Loucy (cell line): ENCODE results near the gene CHPF2.

ENCODE experiments used
- H2AFZ ChIP-seq: fragments of 200-600 bp; sonication (generic); 2 replicates; pipeline ENCODE4 v1.6.0; 2016; ENCODE audit warnings: antibody characterized with exemption, mild to moderate bottlenecking, low read length, moderate library complexity
- H3F3A ChIP-seq: fragments of 200-600 bp; 2 replicates; pipeline ENCODE4 v1.6.0; 2016; ENCODE audit warnings: antibody characterized with exemption, low read depth, mild to moderate bottlenecking
- H3K27me3 ChIP-seq: fragments of 200-600 bp; sonication (generic); 2 replicates; pipeline ENCODE4 v1.6.1; 2014; ENCODE audit warnings: low read length, mild to moderate bottlenecking; ENCODE audit not compliant: insufficient read depth, poor library complexity, severe bottlenecking
- H3K36me3 ChIP-seq: fragments of 200-600 bp; sonication (generic); 2 replicates; pipeline ENCODE4 v1.6.1; 2016; ENCODE audit warnings: low read length; ENCODE audit not compliant: insufficient read depth
- H3K4me1 ChIP-seq: fragments of 200-600 bp; sonication (generic); 2 replicates; pipeline ENCODE4 v1.5.1; 2014; ENCODE audit warnings: low read length, mild to moderate bottlenecking; ENCODE audit not compliant: insufficient read depth, poor library complexity, severe bottlenecking
- H3K4me2 ChIP-seq: fragments of 200-600 bp; sonication (generic); 2 replicates; pipeline ENCODE4 v1.6.0; 2014; ENCODE audit warnings: antibody characterized with exemption, low read length, low read depth, mild to moderate bottlenecking; ENCODE audit not compliant: poor library complexity, severe bottlenecking
- H3K4me3 ChIP-seq: fragments of 200-600 bp; sonication (generic); 2 replicates; pipeline ENCODE4 v1.5.1; 2014; ENCODE audit warnings: low read length, mild to moderate bottlenecking, mixed read lengths; ENCODE audit not compliant: poor library complexity, severe bottlenecking
- H3K79me2 ChIP-seq: fragments of 200-600 bp; sonication (generic); 2 replicates; pipeline ENCODE4 v1.6.1; 2014; ENCODE audit warnings: low read length; ENCODE audit not compliant: insufficient read depth
- H3K9ac ChIP-seq: fragments of 200-600 bp; sonication (generic); 2 replicates; pipeline ENCODE4 v1.6.0; 2014; ENCODE audit warnings: mild to moderate bottlenecking, low read depth, low read length, moderate library complexity; ENCODE audit not compliant: poor library complexity, severe bottlenecking
- H3K9me2 ChIP-seq: fragments of 200-600 bp; sonication (generic); replicated peaks from 2 replicates; pipeline ENCODE4 v1.6.1; 2016; ENCODE audit warnings: low read depth, low read length, mixed read lengths
- H3K9me3 ChIP-seq: fragments of 200-600 bp; sonication (generic); 2 replicates; pipeline ENCODE4 v1.6.1; 2014; ENCODE audit warnings: mild to moderate bottlenecking, antibody characterized with exemption, low read length, low read depth; ENCODE audit not compliant: insufficient read depth
- H4K20me1 ChIP-seq: fragments of 200-600 bp; sonication (generic); 2 replicates; pipeline ENCODE4 v1.6.0; 2014; ENCODE audit warnings: antibody characterized with exemption, low read length, mild to moderate bottlenecking; ENCODE audit not compliant: insufficient read depth, poor library complexity, severe bottlenecking
- CTCF ChIP-seq: fragments of 200-600 bp; sonication (generic); conservative IDR thresholded peaks from 2 replicates; pipeline ENCODE4 v1.5.1; 2014; ENCODE audit warnings: mild to moderate bottlenecking, antibody characterized with exemption, low read length
- EZH2phosphoT487 ChIP-seq: fragments of 200-600 bp; IDR thresholded peaks from 2 replicates; pipeline ENCODE4 v1.6.1; 2018; ENCODE audit warnings: antibody characterized with exemption, mild to moderate bottlenecking, moderate library complexity, borderline replicate concordance

Gene CHPF2

GRCh38 chr7:151205730-151206129, 26.6 kb upstream of the CHPF2 start:
- H3K9me2 ChIP-seq = no peaks in the 10 kb centered on the region
- H3K9me3 ChIP-seq = no peaks in the 10 kb centered on the region
- H3K79me2 ChIP-seq = no peaks in the 10 kb centered on the region
- no peak overlapping the region for H3K4me3 ChIP-seq
- peaks cover 44% of the 10 kb centered on the region for H3K4me1 ChIP-seq
- no peak overlapping the region for H3K4me2 ChIP-seq
- H3K36me3 ChIP-seq = no peaks in the 10 kb centered on the region
- peak overlapping the region; percentile 57 for H3K9ac ChIP-seq
- no peak overlapping the region for H2AFZ ChIP-seq
- H3K27me3 ChIP-seq = no peaks in the 10 kb centered on the region
- H4K20me1 ChIP-seq = no peaks in the 10 kb centered on the region
- 0 out of 2 replicates have a peak, but pooled peaks cover 7% of the 10 kb centered on the region for H3F3A ChIP-seq
- TF ChIP-seq EZH2phosphoT487 = no peak
- no peak for TF ChIP-seq CTCF

- H3K36me3 ChIP-seq = no peaks in the 10 kb centered on the region
- H3F3A ChIP-seq = 0 out of 2 replicates have a peak, but pooled peaks cover 7% of the 10 kb centered on the region
- TF ChIP-seq CTCF (no peak), EZH2phosphoT487 (no peak)
- H3K27me3 ChIP-seq = no peaks in the 10 kb centered on the region
- H3K4me1 ChIP-seq = peaks cover 44% of the 10 kb centered on the region
- H3K9me2 ChIP-seq = no peaks in the 10 kb centered on the region
- H3K4me2 ChIP-seq = peak overlapping the region; percentile 83
- H3K9ac ChIP-seq = peak overlapping the region; percentile 57
- 0 out of 2 replicates have a peak overlapping the region, but pooled peaks have one; percentile 1 for H2AFZ ChIP-seq
- no peaks in the 10 kb centered on the region for H3K9me3 ChIP-seq
- no peaks in the 10 kb centered on the region for H3K79me2 ChIP-seq
- peak overlapping the region; percentile 55 for H3K4me3 ChIP-seq
- H4K20me1 ChIP-seq = no peaks in the 10 kb centered on the region
Measured at GRCh38 chr7:151206914-151207313, 25.4 kb upstream of the CHPF2 start.

- H3K27me3 ChIP-seq = no peaks in the 10 kb centered on the region
- H3K36me3 ChIP-seq = no peaks in the 10 kb centered on the region; the same call in 1 of the 2 replicates
- peak overlapping the region; percentile 55 for H3K4me3 ChIP-seq
- H3K9me2 ChIP-seq = no peaks in the 10 kb centered on the region
- peak overlapping the region; percentile 63 for H3K9ac ChIP-seq
- no peaks in the 10 kb centered on the region for H4K20me1 ChIP-seq
- H3K4me2 ChIP-seq = peak overlapping the region; percentile 83
- TF ChIP-seq CTCF (no peak), EZH2phosphoT487 (no peak)
- H3K79me2 ChIP-seq = no peaks in the 10 kb centered on the region
- peaks cover 44% of the 10 kb centered on the region for H3K4me1 ChIP-seq
- H3K9me3 ChIP-seq = no peaks in the 10 kb centered on the region
- 0 out of 2 replicates have a peak, but pooled peaks cover 7% of the 10 kb centered on the region for H3F3A ChIP-seq
- 0 out of 2 replicates have a peak overlapping the region, but pooled peaks have one; percentile 1 for H2AFZ ChIP-seq
Measured at GRCh38 chr7:151207315-151207714, 25.0 kb upstream of the CHPF2 start.
